GM19467 (cell line): Measurements from ENCODE around the gene SLC13A3.

ENCODE experiments used
- ATAC-seq: cut with Tn5 transposase; IDR thresholded peaks from one replicate; pipeline ENCODE4 v1.9.1; 2021; ENCODE audit warnings: mild to moderate bottlenecking, moderate library complexity; ENCODE audit not compliant: unreplicated experiment

SLC13A3 gene, protein sequence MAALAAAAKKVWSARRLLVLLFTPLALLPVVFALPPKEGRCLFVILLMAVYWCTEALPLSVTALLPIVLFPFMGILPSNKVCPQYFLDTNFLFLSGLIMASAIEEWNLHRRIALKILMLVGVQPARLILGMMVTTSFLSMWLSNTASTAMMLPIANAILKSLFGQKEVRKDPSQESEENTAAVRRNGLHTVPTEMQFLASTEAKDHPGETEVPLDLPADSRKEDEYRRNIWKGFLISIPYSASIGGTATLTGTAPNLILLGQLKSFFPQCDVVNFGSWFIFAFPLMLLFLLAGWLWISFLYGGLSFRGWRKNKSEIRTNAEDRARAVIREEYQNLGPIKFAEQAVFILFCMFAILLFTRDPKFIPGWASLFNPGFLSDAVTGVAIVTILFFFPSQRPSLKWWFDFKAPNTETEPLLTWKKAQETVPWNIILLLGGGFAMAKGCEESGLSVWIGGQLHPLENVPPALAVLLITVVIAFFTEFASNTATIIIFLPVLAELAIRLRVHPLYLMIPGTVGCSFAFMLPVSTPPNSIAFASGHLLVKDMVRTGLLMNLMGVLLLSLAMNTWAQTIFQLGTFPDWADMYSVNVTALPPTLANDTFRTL

GRCh38 chr20:46651091-46651962 lies at the start of gene SLC13A3:
SLC13A3 (minus strand) TSS chr20:46651459; CDS start chr20:46651421, 38 bp downstream.
- no peak for ATAC-seq

- no peak for ATAC-seq
These were observed 49.8 kb upstream of the SLC13A3 start for GRCh38 chr20:46701057-46701456.

DNA sequence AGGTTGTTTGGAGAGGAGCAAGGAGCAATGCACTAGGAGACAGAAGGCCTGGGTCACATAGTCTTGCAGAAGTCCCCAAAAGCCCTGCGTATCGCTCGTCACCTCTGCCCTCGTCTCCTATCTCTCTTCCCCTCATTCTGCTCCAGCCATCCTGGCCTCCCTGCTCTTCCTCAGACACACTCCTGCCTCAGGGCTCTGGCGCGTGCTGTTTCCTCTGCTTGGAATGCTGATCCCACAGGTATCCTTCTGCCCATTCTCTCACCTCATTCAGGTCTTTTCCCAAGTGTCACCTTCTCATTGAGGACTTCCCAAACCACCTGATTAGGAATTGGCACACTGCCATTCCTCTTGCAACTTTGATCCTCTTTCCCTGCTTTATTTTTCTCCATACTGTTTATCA lies 49.2 kb upstream of the SLC13A3 start:
- no peak for ATAC-seq

GRCh38 chr20:46699651-46700359 lies 48.5 kb upstream of the SLC13A3 start:
- ATAC-seq = no peak

GRCh38 chr20:46698788-46699187 lies 47.5 kb upstream of the SLC13A3 start:
- no peak for ATAC-seq

DNA sequence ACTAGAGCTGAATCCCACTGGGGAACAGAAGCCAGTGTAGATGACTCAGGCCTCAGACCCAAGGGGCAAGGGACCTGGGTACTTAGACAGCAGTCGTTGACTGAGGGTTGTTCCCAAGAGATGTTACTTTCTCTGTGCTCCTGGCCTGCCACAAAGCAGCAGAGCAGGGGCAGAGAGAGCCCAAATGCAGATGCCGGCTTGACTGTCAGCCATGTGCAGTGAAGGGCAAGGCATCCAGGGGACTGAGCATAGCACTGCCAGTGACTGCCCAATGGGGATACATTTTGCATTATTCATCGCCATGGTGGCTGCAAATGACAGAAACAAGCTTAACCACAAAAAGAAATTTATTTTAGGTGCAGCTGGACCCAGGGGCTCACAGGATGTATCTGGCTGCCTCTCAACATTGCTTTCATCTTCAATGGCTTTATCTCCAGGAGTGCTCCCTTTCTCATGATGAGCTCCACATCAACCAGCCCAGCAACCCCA lies 45.6 kb upstream of the SLC13A3 start:
- ATAC-seq = no peak

- no peak for ATAC-seq
These were observed 44.6 kb upstream of the SLC13A3 start for GRCh38 chr20:46695892-46696291.

DNA sequence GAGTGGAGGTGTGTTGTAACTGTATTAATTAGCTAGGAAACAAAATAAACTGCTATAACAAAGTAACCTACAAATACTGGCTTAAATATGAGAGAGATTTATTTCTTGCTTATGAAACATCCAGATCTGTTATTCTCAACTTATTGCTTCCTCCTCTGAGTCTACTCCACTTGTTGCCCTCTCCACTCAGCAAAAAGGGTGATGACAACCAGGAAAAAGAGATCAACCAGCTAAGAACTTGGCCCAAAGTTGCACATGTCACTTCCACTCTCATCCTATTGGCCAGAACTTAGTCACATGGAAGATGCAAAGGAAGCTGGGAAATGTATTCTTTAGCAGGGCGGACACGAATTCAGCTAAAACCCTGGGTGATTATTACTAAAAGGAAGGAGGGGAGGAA lies 43.2 kb upstream of the SLC13A3 start:
- ATAC-seq = no peak

- no peak for ATAC-seq
These were observed 39.9 kb upstream of the SLC13A3 start for GRCh38 chr20:46691196-46691595.

DNA sequence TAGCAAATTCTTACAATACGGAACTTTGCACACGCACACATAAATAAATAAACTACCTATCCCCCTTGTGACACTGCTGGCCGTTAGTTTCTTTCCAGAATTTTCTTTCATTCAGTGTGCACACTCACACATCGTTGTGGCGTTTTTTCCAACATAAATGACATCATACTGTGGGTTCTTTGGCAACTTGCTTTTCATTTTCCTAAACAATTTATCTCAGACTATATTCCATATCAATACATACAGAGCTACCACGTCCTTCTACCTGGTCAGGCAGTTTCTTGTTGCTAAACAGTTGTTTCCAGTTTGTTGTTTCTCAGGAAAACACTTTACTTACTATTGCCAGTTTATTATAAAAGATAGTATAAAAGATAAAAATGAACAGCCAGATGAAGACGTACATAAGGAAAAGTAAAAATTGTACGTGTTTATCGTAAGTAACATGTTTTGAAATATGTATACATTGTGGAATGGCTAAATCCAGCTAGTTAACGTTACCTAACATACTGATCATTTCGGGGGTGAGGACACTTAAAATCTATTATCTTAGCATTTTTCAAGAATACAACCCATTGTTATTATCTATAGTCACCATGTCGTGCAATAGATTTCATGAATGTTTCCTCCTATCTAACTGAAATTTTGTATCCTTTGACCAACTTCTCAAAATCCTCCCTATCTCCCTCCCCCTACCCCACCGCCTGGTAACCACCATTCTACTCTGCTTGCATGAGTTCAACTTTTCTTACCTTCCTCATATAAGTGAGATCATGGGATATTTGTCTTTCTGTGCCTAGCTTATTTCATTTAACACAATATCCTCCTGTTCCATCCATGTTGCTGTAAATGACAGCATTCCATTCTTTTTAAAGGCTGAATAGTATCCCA lies 39.2 kb upstream of the SLC13A3 start:
- ATAC-seq = no peak

- no peak for ATAC-seq
These were observed 38.5 kb upstream of the SLC13A3 start for GRCh38 chr20:46689754-46690085.

GRCh38 chr20:46689082-46689753 lies 38.0 kb upstream of the SLC13A3 start, which contains the start of gene TP53RK:
TP53RK (minus strand) TSS chr20:46689444; CDS start chr20:46689414, 30 bp downstream.
- peak; percentile 89 for ATAC-seq

GRCh38 chr20:46688151-46689081 lies 37.2 kb upstream of the SLC13A3 start:
- no peak for ATAC-seq

DNA sequence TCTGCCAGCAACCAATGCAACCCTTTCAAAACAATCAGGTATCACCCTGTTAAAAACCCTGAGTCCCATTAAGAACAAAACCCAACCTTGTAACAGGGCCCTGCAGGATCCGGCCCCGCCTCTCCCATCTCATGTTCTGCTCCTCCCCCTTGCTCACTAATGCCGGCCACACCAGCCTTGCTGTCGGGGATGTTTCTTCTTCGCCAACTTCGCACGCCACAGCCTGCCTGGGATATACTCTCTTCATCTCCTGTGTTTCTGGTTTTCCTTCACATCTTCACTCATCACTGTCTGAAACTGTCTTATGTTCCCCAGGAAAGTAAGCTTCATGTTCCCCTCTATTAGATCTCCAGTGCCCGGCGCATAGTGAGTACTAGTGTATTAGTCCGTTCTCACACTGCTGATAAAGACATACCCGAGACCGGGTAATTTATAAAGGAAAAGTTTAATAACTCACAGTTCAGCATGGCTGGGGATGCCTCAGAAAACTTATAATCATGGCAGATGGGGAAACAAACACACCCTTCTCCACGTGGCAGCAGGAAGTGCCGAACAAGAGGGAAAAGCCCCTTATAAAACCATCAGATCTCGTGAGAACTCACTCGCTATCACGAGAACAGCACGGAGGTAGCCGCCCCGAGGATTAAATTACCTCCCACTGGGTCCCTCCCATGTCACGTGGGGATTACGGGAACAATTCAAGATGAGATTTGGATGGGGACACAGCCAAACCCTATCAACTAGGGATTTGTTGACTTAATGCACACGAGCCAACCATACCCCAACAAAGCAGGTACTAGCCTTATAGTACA lies 32.9 kb upstream of the SLC13A3 start:
- no peak for ATAC-seq

GRCh38 chr20:46683668-46683938 lies 32.3 kb upstream of the SLC13A3 start:
- ATAC-seq = no peak

- no peak for ATAC-seq
These were observed 31.9 kb upstream of the SLC13A3 start for GRCh38 chr20:46683011-46683667.
